B cell (primary cell): ENCODE data around the gene FHIP1B. TPM values are rescaled to one million over a fixed set of nuclear protein-coding genes. Genes with fewer than 3 reads are reported as not detected.

Source experiments
- ATAC-seq: fragments of 200-7000 bp; cut with Tn5 transposase; one replicate; pipeline ENCODE4 v1.10.0; 2021; ENCODE audit warnings: low read depth, mild to moderate bottlenecking, moderate number of reproducible peaks, moderate library complexity
- CTCF ChIA-PET: fragments of 350-600 bp; sonication (Branson Sonifier 250); formaldehyde crosslinking; loops from one replicate; lab custom pipeline; 2021; ENCODE audit warnings: antibody characterized with exemption, inconsistent platforms; lab: Charles Lee
- POLR2A ChIA-PET: fragments of 350-600 bp; sonication (Branson Sonifier 250); formaldehyde crosslinking; loops from one replicate; lab custom pipeline; 2021; ENCODE audit warnings: antibody characterized with exemption; lab: Charles Lee
- DNase-seq: peaks from one replicate; pipeline ENCODE4 v3.0.0; 2013
- H2AFZ ChIP-seq: 2 replicates; pipeline ENCODE4 v1.6.1; 2012; ENCODE audit warnings: mild to moderate bottlenecking, low read depth, low read length; ENCODE audit not compliant: insufficient read depth, poor library complexity, severe bottlenecking
- H3K27ac ChIP-seq, 2 donors: 1 replicate in 1 of 2; 2 replicates in 1 of 2; pipeline ENCODE4 v1.5.1; 2012 to 2013; ENCODE audit warnings: low read length in 2 of 2, mild to moderate bottlenecking in 2 of 2, moderate library complexity in 1 of 2
- H3K27me3 ChIP-seq, 4 experiments: fragments of 200-600 bp in 1 of 4; sonication (generic) in 1 of 4; replicated peaks in 1 of 4; 1 replicate in 2 of 4; 2 replicates in 2 of 4; pipeline versions ENCODE4 v1.6.1 to v1.7.0; 2013 to 2016; ENCODE audit warnings: low read length in 3 of 4, mild to moderate bottlenecking in 2 of 4, mixed read lengths in 1 of 4, moderate library complexity in 1 of 4; ENCODE audit not compliant: insufficient read depth in 4 of 4, control insufficient read depth in 3 of 4; ENCODE audit errors: control extremely low read depth in 1 of 4
- H3K36me3 ChIP-seq, 2 experiments: replicated peaks in 1 of 2; 1 replicate in 1 of 2; 2 replicates in 1 of 2; pipeline versions ENCODE4 v1.6.1 to v1.7.1; 2013; ENCODE audit warnings: low read length in 1 of 2; ENCODE audit not compliant: insufficient read depth in 2 of 2, control insufficient read depth in 1 of 2; ENCODE audit errors: control extremely low read depth in 1 of 2, extremely low read depth in 1 of 2
- H3K4me1 ChIP-seq, 2 donors: fragments of 200-600 bp in 1 of 2; sonication (generic) in 1 of 2; 1 replicate in 1 of 2; 2 replicates in 1 of 2; pipeline versions ENCODE4 v1.5.1 to v1.6.1; 2013 to 2017; ENCODE audit warnings: low read length in 2 of 2; ENCODE audit not compliant: control insufficient read depth in 2 of 2, insufficient read depth in 2 of 2
- H3K4me2 ChIP-seq: replicated peaks from 2 replicates; pipeline ENCODE3; 2012; ENCODE audit warnings: mild to moderate bottlenecking, low read depth, low read length; ENCODE audit not compliant: poor library complexity, severe bottlenecking
- H3K4me3 ChIP-seq, 5 experiments: fragments of 200-600 bp in 1 of 5; sonication (generic) in 1 of 5; 1 replicate in 3 of 5; 2 replicates in 2 of 5; pipeline versions ENCODE4 v1.5.1 to v1.7.0; 2011 to 2016; ENCODE audit warnings: low read length in 4 of 5, mild to moderate bottlenecking in 4 of 5, low read depth in 2 of 5, control low read depth in 1 of 5, moderate library complexity in 1 of 5; ENCODE audit not compliant: insufficient read depth in 1 of 5; ENCODE audit errors: control extremely low read depth in 1 of 5, extremely low read depth in 1 of 5
- H3K79me2 ChIP-seq: fragments of 200-600 bp; sonication (generic); one replicate; pipeline ENCODE4 v1.6.0; 2016; ENCODE audit warnings: low read length; ENCODE audit not compliant: control insufficient read depth, insufficient read depth
- H3K9ac ChIP-seq: fragments of 200-600 bp; sonication (generic); 2 replicates; pipeline ENCODE4 v1.6.1; 2017; ENCODE audit warnings: mild to moderate bottlenecking, low read length, moderate library complexity
- H3K9me3 ChIP-seq, 3 donors: one replicate each; pipeline versions ENCODE4 v1.6.1 to v1.7.1; 2013; ENCODE audit warnings: low read length in 2 of 3; ENCODE audit not compliant: control insufficient read depth in 2 of 3, insufficient read depth in 1 of 3; ENCODE audit errors: control extremely low read depth in 1 of 3
- H4K20me1 ChIP-seq: 2 replicates; pipeline ENCODE4 v1.6.0; 2012; ENCODE audit warnings: mild to moderate bottlenecking, low read length; ENCODE audit not compliant: insufficient read depth, control insufficient read depth, poor library complexity, severe bottlenecking
- H3K27ac Mint-ChIP-seq: one replicate; pipeline ENCODE4 v1.8.0; 2021; ENCODE audit warnings: mixed read lengths
- H3K27me3 Mint-ChIP-seq: one replicate; pipeline ENCODE4 v1.8.0; 2021; ENCODE audit warnings: mixed read lengths
- H3K4me1 Mint-ChIP-seq: one replicate; pipeline ENCODE4 v1.8.0; 2021; ENCODE audit warnings: mixed read lengths
- H3K4me3 Mint-ChIP-seq: one replicate; pipeline ENCODE4 v1.8.0; 2021; ENCODE audit warnings: mixed read lengths
- H3K9me3 Mint-ChIP-seq: one replicate; pipeline ENCODE4 v1.8.0; 2022; ENCODE audit warnings: mixed read lengths; ENCODE audit not compliant: insufficient read depth
- CTCF ChIP-seq: fragments of 200-600 bp; IDR thresholded peaks from one replicate; pipeline ENCODE4 v1.8.0; 2022; ENCODE audit warnings: antibody characterized with exemption, mild to moderate bottlenecking
- EZH2 ChIP-seq: IDR thresholded peaks from 2 replicates; pipeline ENCODE4 v1.6.1; 2012; ENCODE audit warnings: borderline replicate concordance, low read depth, mild to moderate bottlenecking, moderate library complexity, low read length; ENCODE audit not compliant: insufficient read depth, poor library complexity, severe bottlenecking
- WGBS: methylation state at CpG from one replicate; pipeline ENCODE4 v1.1.5; 2013; ENCODE audit warnings: missing lambda C conversion rate; ENCODE audit not compliant: insufficient coverage; 5-methylcytosine and 5-hydroxymethylcytosine counted together
- intact Hi-C: fragments of 100-400 bp; cut with micrococcal nuclease; formaldehyde crosslinking; loops from one replicate; pipeline ENCODE4 v1.10.0; 2022
- polyA plus RNA-seq: library from polyadenylated mRNA; depleted of rRNA; stranded (reverse); fragments of >200 nt; gene quantifications from 2 replicates; pipeline ENCODE4 v1.2.3, GENCODE V29; 2012
- total RNA-seq, 2 donors: library from RNA; stranded (reverse); fragments of 120-200 nt in 1 of 2; gene quantifications; 1 replicate in 1 of 2; 2 replicates in 1 of 2; pipeline versions ENCODE4 v1.2.3 to v1.2.4, GENCODE V29; 2013 to 2022

FHIP1B gene
- total and polyA plus RNA-seq, 2 donors (not counting 1 experiment from before 2014, with no cell fraction given): 37.1 to 44.1 TPM

GRCh38 chr11:6273188-6273587, 38.8 kb upstream of the FHIP1B start:
- Histone ChIP-seq H3K9ac (no peak overlapping the region), H3K79me2 (no peaks in the 10 kb centered on the region), H3K4me2 (no peak overlapping the region), H4K20me1 (no peaks in the 10 kb centered on the region), H3K27ac (no peak overlapping the region), H3K4me1 (no peaks in the 10 kb centered on the region), H3K9me3 (peaks cover 0 to 9% (median 0%) of the 10 kb centered on the region in 3 donors), H3K4me3 (no peak overlapping the region), H2AFZ (no peak overlapping the region), H3K27me3 (peaks cover 0 to 10% (median 4%) of the 10 kb centered on the region in 4 experiments), H3K36me3 (no peaks in the 10 kb centered on the region)
- Mint-ChIP-seq H3K27ac (no peak overlapping the region), H3K4me3 (no peak overlapping the region), H3K9me3 (peaks cover 4% of the 10 kb centered on the region), H3K27me3 (peaks cover 39% of the 10 kb centered on the region), H3K4me1 (no peaks in the 10 kb centered on the region)
- ChIA-PET POLR2A (no interaction called here), CTCF (interaction anchor here (0.6 kb wide), 1 partner anchor 19 kb away, joined by 3 read pairs; no protein-coding TSS in a partner anchor)
- ATAC-seq (no peak), DNase-seq (no peak)
- 100% methylated on average over 2 of the region's 4 CpGs for WGBS
- intact Hi-C loops: no loop called here
- TF ChIP-seq EZH2: no peak
- no peak for TF ChIP-seq CTCF

- H3K4me1 ChIP-seq: no peaks in the 10 kb centered on the region
- no peaks in the 10 kb centered on the region for H3K36me3 ChIP-seq
- H2AFZ ChIP-seq: no peak overlapping the region
- Mint-ChIP-seq H3K27ac (no peak overlapping the region), H3K27me3 (peaks cover 39% of the 10 kb centered on the region), H3K4me3 (no peak overlapping the region), H3K9me3 (peaks cover 4% of the 10 kb centered on the region), H3K4me1 (no peaks in the 10 kb centered on the region)
- peaks cover 0 to 10% (median 4%) of the 10 kb centered on the region in 4 experiments for H3K27me3 ChIP-seq
- peaks cover 0 to 9% (median 0%) of the 10 kb centered on the region in 3 donors for H3K9me3 ChIP-seq
- DNase-seq (no peak), ATAC-seq (no peak)
- H3K79me2 ChIP-seq: no peaks in the 10 kb centered on the region
- ChIA-PET POLR2A (no interaction called here), CTCF (no interaction called here)
- intact Hi-C loops: no loop called here
- 90% methylated on average over 1 of the region's 3 CpGs for WGBS
- H3K27ac ChIP-seq: no peak overlapping the region
- no peak overlapping the region for H3K4me2 ChIP-seq
- H3K9ac ChIP-seq: no peak overlapping the region
- no peak overlapping the region for H3K4me3 ChIP-seq
- TF ChIP-seq CTCF (no peak), EZH2 (no peak)
- H4K20me1 ChIP-seq: no peaks in the 10 kb centered on the region
Measured at GRCh38 chr11:6271598-6271997, 37.2 kb upstream of the FHIP1B start.
